Activated B cell treated with CpG ODN at 0.5 μM for 24 hours (primary cell): Measurements from ENCODE around the gene VAV2. TPM values are rescaled to one million over a fixed set of nuclear protein-coding genes. Genes with fewer than 3 reads are reported as not detected.

Experiments used
- ATAC-seq: fragments of 200-7000 bp; cut with Tn5 transposase; one replicate; pipeline ENCODE4 v1.10.0; 2021; ENCODE audit warnings: low read depth, mild to moderate bottlenecking, moderate library complexity
- CTCF ChIA-PET: fragments of 350-600 bp; sonication (Branson Sonifier 250); formaldehyde crosslinking; loops from one replicate; lab custom pipeline; 2021; ENCODE audit warnings: antibody characterized with exemption; lab: Charles Lee
- POLR2A ChIA-PET: fragments of 350-600 bp; sonication (Branson Sonifier 250); formaldehyde crosslinking; loops from one replicate; lab custom pipeline; 2021; ENCODE audit warnings: antibody characterized with exemption; lab: Charles Lee
- DNase-seq: peaks from one replicate; pipeline ENCODE4 v3.0.0; 2022
- H3K27ac Mint-ChIP-seq: one replicate; pipeline ENCODE4 v1.8.0; 2020; ENCODE audit warnings: mixed read lengths
- H3K27me3 Mint-ChIP-seq: one replicate; pipeline ENCODE4 v1.8.0; 2021; ENCODE audit warnings: mixed read lengths
- H3K36me3 Mint-ChIP-seq: one replicate; pipeline ENCODE4 v1.8.0; 2021; ENCODE audit warnings: low read depth, mixed read lengths
- H3K4me1 Mint-ChIP-seq: one replicate; pipeline ENCODE4 v1.8.0; 2021; ENCODE audit warnings: mixed read lengths
- H3K4me3 Mint-ChIP-seq: one replicate; pipeline ENCODE4 v1.8.0; 2020; ENCODE audit warnings: mild to moderate bottlenecking, mixed read lengths
- H3K9me3 Mint-ChIP-seq: one replicate; pipeline ENCODE4 v1.8.0; 2020; ENCODE audit warnings: mixed read lengths
- CTCF ChIP-seq: fragments of 200-600 bp; IDR thresholded peaks from one replicate; pipeline ENCODE4 v1.8.0; 2022; ENCODE audit warnings: antibody characterized with exemption, mild to moderate bottlenecking
- intact Hi-C: fragments of 100-400 bp; cut with micrococcal nuclease; formaldehyde crosslinking; loops from one replicate; pipeline ENCODE4 v1.15.1; 2024
- total RNA-seq: library from RNA; stranded (reverse); gene quantifications from 2 replicates; pipeline ENCODE4 v1.2.3, GENCODE V29; 2022

Gene VAV2
- total RNA-seq, 1 donor from 2014 or later, result 99.6 TPM

GRCh38 chr9:133815781-133816180, 176.3 kb downstream of the VAV2 start:
- Mint-ChIP-seq H3K9me3 (no peaks in the 10 kb centered on the region), H3K36me3 (peaks cover 54% of the 10 kb centered on the region), H3K4me1 (peaks cover 56% of the 10 kb centered on the region), H3K27me3 (no peaks in the 10 kb centered on the region), H3K4me3 (no peak overlapping the region), H3K27ac (no peak overlapping the region)
- ATAC-seq (no peak), DNase-seq (no peak)
- TF ChIP-seq CTCF, result no peak
- POLR2A ChIA-PET, result no interaction called here
- CTCF ChIA-PET, result interaction anchor here (1.6 kb wide), 1 partner anchor 178 kb away, joined by 5 read pairs; no protein-coding TSS in a partner anchor
- intact Hi-C loops, result no loop called here

GRCh38 chr9:133814586-133815208, 177.4 kb downstream of the VAV2 start:
- ChIA-PET POLR2A (no interaction called here), CTCF (interaction anchor here (1.6 kb wide), 1 partner anchor 179 kb away, joined by 5 read pairs; no protein-coding TSS in a partner anchor)
- no peak for TF ChIP-seq CTCF
- Mint-ChIP-seq H3K27ac (no peak overlapping the region), H3K4me3 (no peak overlapping the region), H3K36me3 (peaks cover 56% of the 10 kb centered on the region), H3K4me1 (peaks cover 52% of the 10 kb centered on the region), H3K27me3 (no peaks in the 10 kb centered on the region), H3K9me3 (no peaks in the 10 kb centered on the region)
- DNase-seq, result no peak
- ATAC-seq, result no peak
- intact Hi-C loops, result no loop called here

- Mint-ChIP-seq H3K36me3 (peaks cover 62% of the 10 kb centered on the region), H3K4me1 (peaks cover 49% of the 10 kb centered on the region), H3K27ac (peak overlapping the region; percentile 41), H3K9me3 (no peaks in the 10 kb centered on the region), H3K27me3 (no peaks in the 10 kb centered on the region), H3K4me3 (no peak overlapping the region)
- intact Hi-C loops, result no loop called here
- TF ChIP-seq CTCF, result no peak
- ChIA-PET POLR2A (no interaction called here), CTCF (interaction anchor here (1.6 kb wide), 1 partner anchor 180 kb away, joined by 5 read pairs; no protein-coding TSS in a partner anchor)
- no peak for DNase-seq
- ATAC-seq, result peak; percentile 51
Observed at GRCh38 chr9:133813749-133814585, 178.2 kb downstream of the VAV2 start.

- no peak overlapping the region for H3K27ac Mint-ChIP-seq
Observed at GRCh38 chr9:133812941-133813748, 179.0 kb downstream of the VAV2 start.

More at GRCh38 chr9:133812941-133813748, 179.0 kb downstream of the VAV2 start:
- no peak overlapping the region for H3K4me3 Mint-ChIP-seq
- H3K36me3 Mint-ChIP-seq, result peaks cover 63% of the 10 kb centered on the region
- no peaks in the 10 kb centered on the region for H3K9me3 Mint-ChIP-seq
- POLR2A ChIA-PET, result interaction anchor here (0.9 kb wide), 1 partner anchor 26 kb away, joined by 3 read pairs; no protein-coding TSS in a partner anchor
- TF ChIP-seq CTCF, result no peak
- DNase-seq (no peak), ATAC-seq (no peak)
- peaks cover 42% of the 10 kb centered on the region for H3K4me1 Mint-ChIP-seq
- intact Hi-C loops, result no loop called here
- H3K27me3 Mint-ChIP-seq, result no peaks in the 10 kb centered on the region
- CTCF ChIA-PET, result no interaction called here
